Astrocyte (in vitro differentiated cells and primary cell): ENCODE data around the gene LCOR.
"Not testable (repeated sequence)": the region's sequence is repeated elsewhere in the genome, so short reads cannot be mapped to it uniquely, and the experiment has no call there.

Source experiments
- CTCF ChIP-seq: IDR thresholded peaks from 2 replicates; pipeline ENCODE4 v1.5.1; 2011; ENCODE audit warnings: low read depth, mild to moderate bottlenecking, inconsistent platforms, low read length, moderate library complexity; ENCODE audit not compliant: insufficient read depth
- EZH2 ChIP-seq: IDR thresholded peaks from 2 replicates; pipeline ENCODE4 v1.6.1; 2012; ENCODE audit warnings: mild to moderate bottlenecking, low read length, inconsistent platforms; ENCODE audit not compliant: insufficient read depth

GRCh38 chr10:96818971-96819370 is 13.1 kb upstream of the LCOR start:
- not testable (repeated sequence) for TF ChIP-seq CTCF, EZH2
